ACC112 (cell line): Measurements from ENCODE around the gene GRWD1.

Source experiments
- H2AFZ ChIP-seq: fragments of 200-600 bp; sonication (generic); one replicate; pipeline ENCODE4 v1.6.0; 2017; ENCODE audit warnings: antibody characterized with exemption, low read length; ENCODE audit not compliant: unreplicated experiment
- H3K27ac ChIP-seq: fragments of 200-600 bp; sonication (generic); 2 replicates; pipeline ENCODE4 v1.5.1; 2014; ENCODE audit warnings: low read depth, mild to moderate bottlenecking, antibody characterized with exemption, low read length, moderate library complexity
- H3K27me3 ChIP-seq: fragments of 200-600 bp; sonication (generic); 2 replicates; pipeline ENCODE4 v1.6.1; 2014; ENCODE audit warnings: mild to moderate bottlenecking, antibody characterized with exemption, low read length, moderate library complexity, mixed read lengths; ENCODE audit not compliant: insufficient read depth
- H3K36me3 ChIP-seq: fragments of 200-600 bp; sonication (generic); 2 replicates; pipeline ENCODE4 v1.6.1; 2016; ENCODE audit warnings: mild to moderate bottlenecking, antibody characterized with exemption, low read length, moderate library complexity, mixed read lengths; ENCODE audit not compliant: insufficient read depth
- H3K4me1 ChIP-seq: fragments of 200-600 bp; sonication (generic); one replicate; pipeline ENCODE4 v1.6.1; 2016; ENCODE audit warnings: low read length, mixed read lengths; ENCODE audit not compliant: insufficient read depth, unreplicated experiment, control insufficient read depth
- H3K4me3 ChIP-seq: fragments of 200-600 bp; sonication (generic); 2 replicates; pipeline ENCODE4 v1.5.1; 2014; ENCODE audit warnings: mild to moderate bottlenecking, low read depth, low read length
- H3K79me2 ChIP-seq: fragments of 200-600 bp; sonication (generic); one replicate; pipeline ENCODE4 v1.6.0; 2016; ENCODE audit warnings: low read length; ENCODE audit not compliant: control insufficient read depth, unreplicated experiment, insufficient read depth

The GRWD1 gene

DNA sequence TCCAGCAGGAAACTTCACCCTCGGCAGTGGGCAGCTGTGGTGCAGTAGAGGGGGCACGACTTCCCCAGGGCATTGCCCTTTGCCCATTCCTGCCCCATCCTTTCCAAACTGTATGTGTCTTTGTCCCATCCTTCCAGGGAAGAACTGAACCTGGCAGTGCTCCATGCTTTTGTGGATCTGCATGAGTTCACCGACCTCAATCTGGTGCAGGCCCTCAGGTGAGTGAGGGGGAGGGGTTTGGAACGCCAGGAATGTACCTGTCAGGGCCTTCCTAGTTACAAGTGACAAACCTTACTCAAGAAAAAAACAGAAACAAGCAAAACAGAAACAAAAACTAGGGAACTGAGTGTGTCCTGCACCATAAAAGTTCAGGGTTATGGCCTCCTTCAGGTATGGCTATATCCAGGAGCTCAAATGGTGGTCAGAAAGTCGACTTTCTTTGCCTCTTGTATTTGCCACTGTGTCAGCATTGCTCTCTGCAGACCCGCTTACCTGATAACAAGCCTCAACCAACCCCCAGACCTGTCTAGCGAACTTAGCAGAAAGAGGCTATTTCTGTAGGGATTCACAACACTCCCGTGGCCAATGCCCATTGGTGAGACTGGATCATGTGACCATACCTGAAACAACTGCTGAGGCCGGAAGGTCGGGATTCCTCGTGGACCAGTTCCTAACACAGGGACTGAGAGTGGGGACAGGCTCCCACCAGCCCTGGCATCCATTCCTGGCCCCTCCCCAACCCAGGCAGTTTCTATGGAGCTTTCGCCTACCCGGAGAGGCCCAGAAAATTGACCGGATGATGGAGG, 27.6 kb downstream of the GRWD1 start:
- Histone ChIP-seq H2AFZ (no peak overlapping the region), H3K36me3 (no peaks in the 10 kb centered on the region), H3K27ac (no peak overlapping the region), H3K27me3 (no peaks in the 10 kb centered on the region), H3K4me1 (peaks cover 7% of the 10 kb centered on the region), H3K4me3 (no peak overlapping the region), H3K79me2 (peaks cover 12% of the 10 kb centered on the region)

DNA sequence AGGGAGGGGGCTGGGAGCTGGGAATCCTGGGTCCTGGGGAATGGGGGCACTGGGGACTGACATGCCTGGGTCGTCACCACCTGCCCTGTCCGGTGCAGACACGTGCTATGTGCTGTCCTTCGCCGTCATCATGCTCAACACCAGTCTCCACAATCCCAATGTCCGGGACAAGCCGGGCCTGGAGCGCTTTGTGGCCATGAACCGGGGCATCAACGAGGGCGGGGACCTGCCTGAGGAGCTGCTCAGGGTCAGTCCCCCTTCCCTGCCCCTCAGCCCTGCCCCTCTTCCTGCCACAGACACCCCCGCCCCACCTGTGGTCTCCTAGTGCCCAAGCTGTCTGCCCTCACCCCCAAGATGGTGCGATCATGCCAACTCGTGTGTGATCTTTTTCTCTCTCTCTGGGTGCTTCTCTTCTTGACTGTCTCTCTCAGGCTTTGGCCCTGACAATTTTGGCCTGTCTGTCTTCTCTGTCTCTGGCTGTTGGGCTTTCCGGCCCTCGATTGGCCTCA, 28.4 kb downstream of the GRWD1 start:
- H3K27me3 ChIP-seq = no peaks in the 10 kb centered on the region
- H3K79me2 ChIP-seq = peaks cover 12% of the 10 kb centered on the region
- H2AFZ ChIP-seq = no peak overlapping the region
- no peak overlapping the region for H3K27ac ChIP-seq
- no peaks in the 10 kb centered on the region for H3K36me3 ChIP-seq
- no peak overlapping the region for H3K4me3 ChIP-seq
- peaks cover 7% of the 10 kb centered on the region for H3K4me1 ChIP-seq

DNA sequence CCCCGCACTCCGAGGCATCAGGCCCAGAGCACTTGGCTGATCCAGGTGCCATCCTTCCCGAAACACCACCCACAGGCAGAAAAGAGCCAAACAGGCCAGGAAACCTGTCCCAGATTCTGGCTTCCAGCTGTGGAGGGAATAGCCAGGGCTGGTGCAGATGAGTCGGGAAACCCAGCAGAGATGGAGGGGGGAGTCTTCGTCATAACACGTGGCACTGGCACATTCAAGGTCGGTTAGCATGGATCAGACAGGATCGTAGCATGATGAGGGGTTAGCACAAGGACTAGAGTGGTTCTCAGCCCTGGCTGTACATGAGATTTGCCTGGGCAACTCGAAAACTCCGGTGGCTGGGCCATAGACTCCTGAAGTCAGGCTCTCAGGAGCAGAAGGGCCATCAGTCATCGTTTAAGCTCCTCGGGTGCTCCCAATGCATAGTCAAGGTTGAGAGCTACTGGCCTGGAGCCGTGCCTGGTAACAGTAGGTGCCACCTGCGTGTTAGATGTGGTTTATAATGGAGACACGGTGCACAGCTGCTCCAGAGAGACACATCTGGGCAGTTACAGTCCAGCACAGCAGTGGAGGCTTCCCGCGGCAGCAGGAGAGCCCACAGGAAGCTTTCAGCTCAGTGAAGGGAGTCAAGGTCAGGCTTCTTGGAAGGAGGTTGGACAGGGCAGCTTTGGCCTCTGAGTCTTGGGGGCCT, 29.7 kb downstream of the GRWD1 start:
- Histone ChIP-seq H3K79me2 (peaks cover 4% of the 10 kb centered on the region), H3K27ac (no peak overlapping the region), H2AFZ (no peak overlapping the region), H3K36me3 (no peaks in the 10 kb centered on the region), H3K4me3 (no peak overlapping the region), H3K27me3 (no peaks in the 10 kb centered on the region), H3K4me1 (peaks cover 1% of the 10 kb centered on the region)

DNA sequence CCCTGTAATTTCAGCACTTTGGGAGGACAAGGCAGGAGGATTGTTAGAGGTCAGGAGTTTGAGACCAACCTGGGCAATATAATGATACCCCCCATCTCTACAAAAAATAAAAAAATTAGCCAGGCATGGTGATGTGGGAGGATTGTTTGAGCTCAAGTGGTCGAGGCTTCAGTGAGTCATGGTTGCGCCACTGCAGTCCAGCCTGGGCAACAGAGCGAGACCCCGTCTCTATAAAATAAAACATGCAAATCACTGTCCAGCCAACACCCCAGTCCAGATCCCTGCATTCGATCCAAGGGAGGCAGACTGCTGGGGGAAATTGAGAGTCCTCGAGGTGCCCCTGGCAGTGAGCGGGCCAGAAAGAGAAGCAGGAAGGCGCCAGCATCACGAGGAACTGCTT, 30.4 kb downstream of the GRWD1 start:
- H3K4me3 ChIP-seq = no peak overlapping the region
- no peaks in the 10 kb centered on the region for H3K27me3 ChIP-seq
- no peaks in the 10 kb centered on the region for H3K79me2 ChIP-seq
- no peak overlapping the region for H3K27ac ChIP-seq
- no peak overlapping the region for H2AFZ ChIP-seq
- no peaks in the 10 kb centered on the region for H3K36me3 ChIP-seq
- no peaks in the 10 kb centered on the region for H3K4me1 ChIP-seq

DNA sequence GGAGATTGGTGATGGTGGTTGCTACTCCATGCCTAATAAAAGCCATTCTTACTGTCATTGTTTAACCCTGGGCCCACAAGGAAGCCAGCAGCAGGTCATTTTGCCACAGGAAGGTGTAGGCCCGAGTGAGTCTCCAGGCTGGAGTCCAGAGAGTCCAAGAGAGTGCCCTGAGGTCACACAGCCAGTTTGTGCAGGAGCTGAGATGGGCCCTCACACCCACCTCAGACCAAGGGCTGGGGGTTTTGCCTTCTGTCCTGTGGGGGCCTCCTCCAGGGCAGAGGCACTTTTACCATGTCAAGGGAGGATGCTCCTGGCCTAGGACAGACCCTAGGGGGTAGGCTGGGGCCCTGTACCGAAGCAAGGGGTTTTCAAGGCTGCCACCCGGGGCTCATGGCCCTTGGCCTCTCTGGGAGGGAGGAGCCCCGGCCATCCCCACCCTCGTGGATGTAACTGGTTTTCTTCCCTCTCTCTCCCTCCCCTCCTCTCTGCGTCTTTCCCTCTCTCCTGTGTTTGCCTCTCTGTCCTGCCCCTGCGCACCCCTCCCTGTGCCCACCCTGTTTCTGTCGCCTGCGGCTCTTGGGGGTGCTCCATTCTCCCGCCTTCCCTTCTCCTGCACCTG, 31.4 kb downstream of the GRWD1 start:
- Histone ChIP-seq H3K27me3 (no peaks in the 10 kb centered on the region), H3K79me2 (no peaks in the 10 kb centered on the region), H3K36me3 (no peaks in the 10 kb centered on the region), H2AFZ (no peak overlapping the region), H3K27ac (no peak overlapping the region), H3K4me1 (peaks cover 5% of the 10 kb centered on the region), H3K4me3 (no peak overlapping the region)

DNA sequence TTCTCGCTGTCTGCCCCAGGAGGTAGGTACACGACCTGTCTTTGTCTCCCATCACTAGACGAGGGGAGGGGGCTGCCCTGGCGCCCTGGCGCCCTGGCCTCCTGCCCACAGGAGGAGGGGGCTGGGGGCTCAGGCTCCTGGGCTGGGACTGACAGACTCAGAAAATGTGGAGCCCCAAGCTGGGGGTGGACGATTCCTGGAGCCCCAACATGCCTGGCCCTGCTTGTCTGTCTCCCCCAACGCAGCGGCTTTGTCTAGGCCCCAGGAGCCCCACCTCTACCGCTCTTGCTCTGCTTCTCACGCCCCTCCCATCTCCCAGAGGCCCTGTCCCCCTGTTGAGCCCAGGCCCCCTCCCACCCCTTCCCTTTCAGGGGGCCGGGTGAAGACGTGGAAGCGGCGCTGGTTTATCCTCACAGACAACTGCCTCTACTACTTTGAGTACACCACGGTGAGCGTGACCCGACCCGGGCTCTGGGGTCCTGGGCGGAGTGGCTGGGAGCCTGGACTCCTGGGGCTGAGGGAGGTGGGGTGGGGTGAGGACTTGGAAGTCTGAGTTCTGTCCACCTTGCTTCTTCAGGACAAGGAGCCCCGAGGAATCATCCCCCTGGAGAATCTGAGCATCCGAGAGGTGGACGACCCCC, 32.0 kb downstream of the GRWD1 start:
- no peak overlapping the region for H3K27ac ChIP-seq
- peaks cover 9% of the 10 kb centered on the region for H3K4me1 ChIP-seq
- H3K4me3 ChIP-seq = no peak overlapping the region
- no peaks in the 10 kb centered on the region for H3K79me2 ChIP-seq
- H2AFZ ChIP-seq = no peak overlapping the region
- H3K27me3 ChIP-seq = no peaks in the 10 kb centered on the region
- no peaks in the 10 kb centered on the region for H3K36me3 ChIP-seq

DNA sequence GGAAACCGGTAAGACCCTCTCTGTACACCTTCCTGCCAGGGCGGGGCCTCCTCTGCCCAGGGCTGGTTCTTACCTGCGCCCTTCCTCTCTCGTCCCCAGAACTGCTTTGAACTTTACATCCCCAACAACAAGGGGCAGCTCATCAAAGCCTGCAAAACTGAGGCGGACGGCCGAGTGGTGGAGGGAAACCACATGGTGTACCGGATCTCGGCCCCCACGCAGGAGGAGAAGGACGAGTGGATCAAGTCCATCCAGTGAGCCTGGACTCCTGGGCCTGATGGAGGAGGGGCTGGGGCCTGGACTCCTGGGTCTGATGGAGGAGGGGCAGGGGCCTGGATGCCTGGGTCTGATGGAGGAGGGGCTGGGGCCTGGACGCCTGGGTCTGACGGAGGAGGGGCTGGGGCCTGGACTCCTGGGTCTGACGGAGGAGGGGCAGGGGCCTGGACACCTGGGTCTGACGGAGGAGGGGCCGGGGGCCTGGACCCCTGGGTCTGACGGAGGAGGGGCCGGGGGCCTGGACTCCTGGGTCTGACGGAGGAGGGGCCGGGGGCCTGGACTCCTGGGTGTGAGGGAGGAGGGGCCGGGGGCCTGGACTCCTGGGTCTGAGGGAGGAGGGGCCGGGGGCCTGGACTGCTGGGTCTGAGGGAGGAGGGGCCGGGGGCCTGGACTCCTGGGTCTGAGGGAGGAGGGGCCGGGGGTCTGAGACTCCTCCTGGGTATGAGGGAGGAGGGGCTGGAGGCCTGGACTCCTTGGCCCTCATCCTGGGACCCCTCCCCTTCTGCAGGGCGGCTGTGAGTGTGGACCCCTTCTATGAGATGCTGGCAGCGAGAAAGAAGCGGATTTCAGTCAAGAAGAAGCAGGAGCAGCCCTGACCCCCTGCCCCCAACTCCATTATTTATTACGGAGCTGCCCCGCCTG, 32.8 kb downstream of the GRWD1 start:
- H3K4me3 ChIP-seq = no peak overlapping the region
- H3K79me2 ChIP-seq = no peaks in the 10 kb centered on the region
- no peak overlapping the region for H2AFZ ChIP-seq
- no peak overlapping the region for H3K27ac ChIP-seq
- peaks cover 9% of the 10 kb centered on the region for H3K4me1 ChIP-seq
- H3K27me3 ChIP-seq = no peaks in the 10 kb centered on the region
- H3K36me3 ChIP-seq = no peaks in the 10 kb centered on the region

DNA sequence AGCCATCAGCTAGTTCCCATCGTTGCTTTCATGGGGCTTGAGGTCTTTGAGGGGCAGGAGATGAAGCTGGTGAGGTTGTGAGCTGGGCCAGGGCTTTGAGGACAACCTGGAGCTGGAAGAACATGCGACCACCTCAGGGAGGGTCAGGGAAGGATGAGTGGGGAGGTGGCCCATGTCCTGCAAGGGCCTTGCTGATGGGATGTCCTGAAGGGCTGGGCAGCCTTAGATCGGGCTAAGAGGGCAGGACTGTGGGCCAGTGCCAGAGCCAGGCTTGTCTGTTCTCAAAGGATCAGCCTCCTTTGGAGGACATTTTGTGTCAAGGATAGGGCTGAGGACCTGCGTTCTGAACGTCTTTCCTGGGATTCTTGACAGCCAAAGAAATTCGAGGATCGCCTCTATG, 33.9 kb downstream of the GRWD1 start:
- H3K79me2 ChIP-seq = no peaks in the 10 kb centered on the region
- H3K4me3 ChIP-seq = no peak overlapping the region
- no peaks in the 10 kb centered on the region for H3K36me3 ChIP-seq
- no peak overlapping the region for H2AFZ ChIP-seq
- H3K4me1 ChIP-seq = peaks cover 9% of the 10 kb centered on the region
- no peaks in the 10 kb centered on the region for H3K27me3 ChIP-seq
- H3K27ac ChIP-seq = no peak overlapping the region

DNA sequence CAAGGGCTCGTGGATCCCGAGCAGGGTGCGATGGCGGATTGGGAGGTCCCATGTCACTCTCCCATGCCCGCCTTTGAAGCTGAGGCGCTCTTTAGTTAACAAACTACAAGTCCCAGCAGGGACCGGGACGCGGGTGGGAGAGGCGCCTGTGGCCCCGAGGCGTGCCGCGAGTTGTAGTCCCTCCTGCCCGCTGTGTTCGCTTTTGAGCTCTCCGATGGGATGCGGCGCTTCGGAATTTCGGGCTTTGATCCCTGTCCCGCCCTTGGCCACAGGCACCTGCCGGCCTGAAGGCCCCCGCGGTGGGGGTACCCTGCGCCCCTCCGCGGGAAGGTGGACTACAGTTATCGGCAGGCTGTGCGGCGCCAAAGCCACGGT, 34.4 kb downstream of the GRWD1 start:
- Histone ChIP-seq H3K4me1 (peaks cover 9% of the 10 kb centered on the region), H3K27me3 (no peaks in the 10 kb centered on the region), H3K4me3 (no peak overlapping the region), H3K36me3 (no peaks in the 10 kb centered on the region), H3K27ac (no peak overlapping the region), H3K79me2 (no peaks in the 10 kb centered on the region), H2AFZ (no peak overlapping the region)
